Spleen (tissue), 7 donors: ENCODE data around the gene HOXD8.

Source experiments
- CTCF ChIP-seq, 11 experiments: fragments of 200-600 bp in 7 of 11; fragments of 450-650 bp in 4 of 11; sonication (generic) in 4 of 11; IDR thresholded peaks in 8 of 11; conservative IDR thresholded peaks in 3 of 11; 1 replicate in 7 of 11; 2 replicates in 4 of 11; pipeline versions ENCODE4 v1.4.0 to v1.8.0; 2016 to 2021; ENCODE audit warnings: antibody characterized with exemption in 11 of 11, inconsistent platforms in 4 of 11, mild to moderate bottlenecking in 1 of 11
- POLR2AphosphoS5 ChIP-seq, 3 donors: sonication (generic); formaldehyde crosslinking; IDR thresholded peaks; one replicate each; pipeline ENCODE4 v1.5.1; 2017; ENCODE audit warnings: antibody characterized with exemption in 3 of 3
- donor health status: DM: no; HTN: no; CAD: no; lungs with moderate emphysema.
- donor health status: DM: no; HTN: no; CAD: no.
- donor health status: DM: no; HTN: no; CAD: no.

GRCh38 chr2:176154576-176155252, 25.2 kb downstream of the HOXD8 start:
- no peak for TF ChIP-seq CTCF (IDR thresholded peaks at IDR 0.05 in 8 of 11, conservative IDR thresholded peaks at IDR 0.05 in 3 of 11)
- no peak for TF ChIP-seq POLR2AphosphoS5 (IDR thresholded peaks at IDR 0.05)
